GM19043 (cell line): Measurements from ENCODE around the gene EVPL.
"Not testable (repeated sequence)": the region's sequence is repeated elsewhere in the genome, so short reads cannot be mapped to it uniquely, and the experiment has no call there.

Source experiments
- ATAC-seq: cut with Tn5 transposase; IDR thresholded peaks from one replicate; pipeline ENCODE4 v1.9.1; 2021; ENCODE audit warnings: low read depth; ENCODE audit not compliant: unreplicated experiment

The EVPL gene

GRCh38 chr17:76048711-76049110, 21.6 kb upstream of the EVPL start:
- ATAC-seq, result no peak

- no peak for ATAC-seq
These were observed 21.0 kb upstream of the EVPL start for GRCh38 chr17:76048025-76048605.

GRCh38 chr17:76046064-76046463, 19.0 kb upstream of the EVPL start:
- no peak for ATAC-seq

GRCh38 chr17:76044475-76045007, 17.4 kb upstream of the EVPL start:
- ATAC-seq, result not testable (repeated sequence)

- not testable (repeated sequence) for ATAC-seq
These were observed 15.8 kb upstream of the EVPL start for GRCh38 chr17:76042868-76043267.

- no peak for ATAC-seq
These were observed 13.3 kb upstream of the EVPL start for GRCh38 chr17:76040376-76040775.

GRCh38 chr17:76039121-76039520, 12.0 kb upstream of the EVPL start:
- ATAC-seq, result no peak

GRCh38 chr17:76038050-76038449, 10.9 kb upstream of the EVPL start:
- no peak for ATAC-seq

- ATAC-seq, result no peak
These were observed 9.6 kb upstream of the EVPL start for GRCh38 chr17:76036497-76037261.

GRCh38 chr17:76034428-76035350, 7.6 kb upstream of the EVPL start:
- no peak for ATAC-seq

- ATAC-seq, result no peak
These were observed 6.0 kb upstream of the EVPL start for GRCh38 chr17:76033139-76033538.

- ATAC-seq, result no peak
These were observed 5.6 kb upstream of the EVPL start for GRCh38 chr17:76032780-76033108.

- no peak for ATAC-seq
These were observed 5.1 kb upstream of the EVPL start for GRCh38 chr17:76032073-76032779.

- no peak for ATAC-seq
These were observed 370 bp downstream of the EVPL start for GRCh38 chr17:76026714-76027158.

- ATAC-seq, result no peak
These were observed 1.8 kb downstream of the EVPL start for GRCh38 chr17:76025294-76025693.

GRCh38 chr17:76024353-76024752, 2.8 kb downstream of the EVPL start:
- ATAC-seq, result no peak

- ATAC-seq, result no peak
These were observed 3.2 kb downstream of the EVPL start for GRCh38 chr17:76023900-76024237.

GRCh38 chr17:76022973-76023899, 3.9 kb downstream of the EVPL start:
- no peak for ATAC-seq

- no peak for ATAC-seq
These were observed 4.8 kb downstream of the EVPL start for GRCh38 chr17:76022285-76022684.
